NOMO-1 treated with dmso at 0.1 percent for 144 hours (cell line): ENCODE data around the gene IQCN.

ENCODE experiments used
- DNase-seq: peaks from one replicate; lab custom pipeline; 2025; ENCODE audit not compliant: unreplicated experiment; lab: John Stamatoyannopoulos, UW

The IQCN gene

GRCh38 chr19:18234194-18234593 lies 40.1 kb downstream of the IQCN start:
- DNase-seq = no peak

GRCh38 chr19:18233224-18233825 lies 40.9 kb downstream of the IQCN start:
- DNase-seq = peak; percentile 20

GRCh38 chr19:18232540-18233223 lies 41.6 kb downstream of the IQCN start:
- no peak for DNase-seq

- DNase-seq = no peak
These were observed 42.5 kb downstream of the IQCN start for GRCh38 chr19:18231775-18232174.

GRCh38 chr19:18230941-18231734 lies 43.1 kb downstream of the IQCN start:
- no peak for DNase-seq

GRCh38 chr19:18229915-18230314 lies 44.3 kb downstream of the IQCN start:
- no peak for DNase-seq

- DNase-seq = no peak
These were observed 44.8 kb downstream of the IQCN start for GRCh38 chr19:18229474-18229873.

- DNase-seq = no peak
These were observed 46.4 kb downstream of the IQCN start for GRCh38 chr19:18227781-18228271.

GRCh38 chr19:18226956-18227780 lies 47.1 kb downstream of the IQCN start:
- DNase-seq = no peak

- DNase-seq = no peak
These were observed 48.4 kb downstream of the IQCN start, which contains the start of gene PDE4C for GRCh38 chr19:18225702-18226468. Gene PDE4C, minus strand, starts transcription at chr19:18226438. Its CDS starts 23 bp downstream, at chr19:18226415.

- DNase-seq = no peak
These were observed 48.9 kb downstream of the IQCN start for GRCh38 chr19:18225355-18225701.

GRCh38 chr19:18224525-18225354 lies 49.5 kb downstream of the IQCN start:
- DNase-seq = peak; percentile 94

GRCh38 chr19:18223860-18224524 lies 50.3 kb downstream of the IQCN start:
- DNase-seq = peak; percentile 64

GRCh38 chr19:18221815-18222725 lies 52.2 kb downstream of the IQCN start:
- no peak for DNase-seq

GRCh38 chr19:18220632-18221275 lies 53.5 kb downstream of the IQCN start:
- no peak for DNase-seq

GRCh38 chr19:18219911-18220631 lies 54.2 kb downstream of the IQCN start:
- DNase-seq = no peak

GRCh38 chr19:18218600-18218999 lies 55.7 kb downstream of the IQCN start:
- DNase-seq = no peak
